Smooth muscle cell (in vitro differentiated cells): ENCODE measurements around the gene CSNK1G2. TPM values are rescaled to one million over a fixed set of nuclear protein-coding genes. Genes with fewer than 3 reads are reported as not detected.

Experiments
- DNase-seq: peaks from one replicate; lab custom pipeline; 2025; ENCODE audit not compliant: unreplicated experiment; lab: John Stamatoyannopoulos, UW
- H2AFZ ChIP-seq: fragments of 200-600 bp; sonication (generic); 2 replicates; pipeline ENCODE4 v1.6.0; 2016; ENCODE audit warnings: antibody characterized with exemption, low read depth, mild to moderate bottlenecking
- H3F3A ChIP-seq: fragments of 200-600 bp; sonication (generic); 2 replicates; pipeline ENCODE4 v1.6.0; 2017; ENCODE audit warnings: antibody characterized with exemption, low read depth
- H3K27ac ChIP-seq: fragments of 200-600 bp; sonication (generic); 2 replicates; pipeline ENCODE4 v1.5.1; 2016; ENCODE audit warnings: low read depth, mild to moderate bottlenecking
- H3K27me3 ChIP-seq: fragments of 200-600 bp; sonication (generic); 2 replicates; pipeline ENCODE4 v1.6.1; 2016; ENCODE audit warnings: low read depth, mild to moderate bottlenecking
- H3K36me3 ChIP-seq: fragments of 200-600 bp; sonication (generic); 2 replicates; pipeline ENCODE4 v1.5.1; 2016; ENCODE audit warnings: low read depth
- H3K4me1 ChIP-seq: fragments of 200-600 bp; sonication (generic); 2 replicates; pipeline ENCODE4 v1.5.1; 2016; ENCODE audit warnings: low read depth
- H3K4me2 ChIP-seq: fragments of 200-600 bp; sonication (generic); 2 replicates; pipeline ENCODE4 v1.6.0; 2016; ENCODE audit warnings: mild to moderate bottlenecking
- H3K4me3 ChIP-seq: fragments of 200-600 bp; sonication (generic); 2 replicates; pipeline ENCODE4 v1.5.1; 2016; ENCODE audit warnings: mild to moderate bottlenecking
- H3K79me2 ChIP-seq: fragments of 200-600 bp; sonication (generic); 2 replicates; pipeline ENCODE4 v1.6.0; 2016; ENCODE audit warnings: low read depth, mild to moderate bottlenecking
- H3K9ac ChIP-seq: fragments of 200-600 bp; sonication (generic); 2 replicates; pipeline ENCODE4 v1.6.0; 2016; ENCODE audit warnings: low read depth
- H3K9me3 ChIP-seq: fragments of 200-600 bp; sonication (generic); replicated peaks from 2 replicates; pipeline ENCODE4 v1.5.1; 2016; ENCODE audit warnings: low read depth
- H4K20me1 ChIP-seq: fragments of 200-600 bp; sonication (generic); 2 replicates; pipeline ENCODE4 v1.6.0; 2016; ENCODE audit warnings: low read depth
- CTCF ChIP-seq: fragments of 200-600 bp; sonication (generic); IDR thresholded peaks from 2 replicates; pipeline ENCODE4 v1.5.1; 2017; ENCODE audit warnings: borderline replicate concordance, mild to moderate bottlenecking, antibody characterized with exemption; ENCODE audit not compliant: insufficient read depth, poor library complexity, severe bottlenecking
- WGBS: methylation state at CpG from one replicate; pipeline ENCODE4 v1.1.7; 2016; ENCODE audit warnings: low lambda C conversion rate; 5-methylcytosine and 5-hydroxymethylcytosine counted together
- polyA plus RNA-seq: library from polyadenylated mRNA; unstranded; fragments of >200 nt; fragmentation: Nextera tagmentation; extraction: Ambion mirVana; gene quantifications from 2 replicates; pipeline ENCODE4 v1.2.1, GENCODE V29; 2016
- total RNA-seq: library from RNA; depleted of rRNA; stranded (reverse); fragments of >200 nt; gene quantifications from 2 replicates; pipeline ENCODE4 v1.2.3, GENCODE V29; 2014

Gene CSNK1G2
- total and polyA plus RNA-seq, 2 experiments from 2014 or later = 53.5 to 74.9 TPM

- H3K9me3 ChIP-seq = no peaks in the 10 kb centered on the region
- WGBS = 91% methylated on average over 22 of the region's 22 CpGs
- DNase-seq = no peak
Measured at GRCh38 chr19:1943661-1944087, 2.7 kb downstream of the CSNK1G2 start.

GRCh38 chr19:1944088-1944915 is 3.3 kb downstream of the CSNK1G2 start:
- peaks cover 20% of the 10 kb centered on the region for H3F3A ChIP-seq
- H3K27ac ChIP-seq = no peak overlapping the region
- TF ChIP-seq CTCF = no peak
- H3K4me1 ChIP-seq = peaks cover 12% of the 10 kb centered on the region
- DNase-seq = no peak
- 89% methylated on average over 37 of the region's 42 CpGs for WGBS
- no peak overlapping the region for H2AFZ ChIP-seq
- no peak overlapping the region for H3K4me2 ChIP-seq
- H3K9me3 ChIP-seq = no peaks in the 10 kb centered on the region
- H3K9ac ChIP-seq = no peak overlapping the region
- no peaks in the 10 kb centered on the region for H3K27me3 ChIP-seq
- peaks cover 72% of the 10 kb centered on the region for H3K79me2 ChIP-seq
- no peak overlapping the region for H3K4me3 ChIP-seq
- no peaks in the 10 kb centered on the region for H3K36me3 ChIP-seq
- H4K20me1 ChIP-seq = peaks cover 71% of the 10 kb centered on the region

More at GRCh38 chr19:1943661-1944087, 2.7 kb downstream of the CSNK1G2 start:
- no peak for TF ChIP-seq CTCF
- peaks cover 65% of the 10 kb centered on the region for H3K79me2 ChIP-seq
- H3K36me3 ChIP-seq = no peaks in the 10 kb centered on the region
- H3K9ac ChIP-seq = no peak overlapping the region
- H3K4me3 ChIP-seq = no peak overlapping the region
- H2AFZ ChIP-seq = no peak overlapping the region
- peak overlapping the region; percentile 90 for H3K4me2 ChIP-seq
- peaks cover 12% of the 10 kb centered on the region for H3K4me1 ChIP-seq
- no peaks in the 10 kb centered on the region for H3K27me3 ChIP-seq
- peaks cover 65% of the 10 kb centered on the region for H4K20me1 ChIP-seq
- no peak overlapping the region for H3K27ac ChIP-seq
- H3F3A ChIP-seq = peaks cover 20% of the 10 kb centered on the region

GRCh38 chr19:1944916-1945561 is 4.1 kb downstream of the CSNK1G2 start:
- no peak overlapping the region for H3K9ac ChIP-seq
- H3K27ac ChIP-seq = no peak overlapping the region
- H3K4me2 ChIP-seq = no peak overlapping the region
- H3K79me2 ChIP-seq = peaks cover 79% of the 10 kb centered on the region
- WGBS = 91% methylated on average over 30 of the region's 30 CpGs
- H3K36me3 ChIP-seq = no peaks in the 10 kb centered on the region
- no peak overlapping the region for H3K4me3 ChIP-seq
- no peak for DNase-seq
- H2AFZ ChIP-seq = no peak overlapping the region
- no peaks in the 10 kb centered on the region for H3K9me3 ChIP-seq
- H3K4me1 ChIP-seq = peaks cover 11% of the 10 kb centered on the region
- peaks cover 79% of the 10 kb centered on the region for H4K20me1 ChIP-seq
- no peak for TF ChIP-seq CTCF
- no peaks in the 10 kb centered on the region for H3K27me3 ChIP-seq
- H3F3A ChIP-seq = peaks cover 13% of the 10 kb centered on the region
